Left lung (tissue), 14 donors: ENCODE measurements around the gene ZCCHC12. TPM values are rescaled to one million over a fixed set of nuclear protein-coding genes. Genes with fewer than 3 reads are reported as not detected.

Source experiments
- ATAC-seq: fragments of 200-7000 bp; cut with Tn5 transposase; one replicate; pipeline ENCODE4 v1.9.1; 2020; ENCODE audit warnings: moderate library complexity
- DNase-seq, 4 donors: peaks; one replicate each; pipeline ENCODE4 v3.0.0-alpha.2; 2013 to 2020
- H3K27ac ChIP-seq, 2 donors: fragments of 200-600 bp; sonication (generic) in 1 of 2; one replicate each; pipeline versions ENCODE4 v1.5.0 to v1.8.0; 2020 to 2021
- H3K27me3 ChIP-seq, 2 donors: fragments of 200-600 bp; sonication (generic) in 1 of 2; one replicate each; pipeline versions ENCODE4 v1.5.0 to v1.8.0; 2020 to 2021
- H3K36me3 ChIP-seq, 2 donors: fragments of 200-600 bp; sonication (generic) in 1 of 2; one replicate each; pipeline versions ENCODE4 v1.5.0 to v1.8.0; 2020 to 2021
- H3K4me1 ChIP-seq, 2 donors: fragments of 200-600 bp; one replicate each; pipeline ENCODE4 v1.8.0; 2021
- H3K4me3 ChIP-seq, 2 donors: fragments of 200-600 bp; sonication (generic) in 1 of 2; one replicate each; pipeline versions ENCODE4 v1.5.0 to v1.8.0; 2020 to 2021; ENCODE audit warnings: mild to moderate bottlenecking in 1 of 2
- H3K9me3 ChIP-seq, 2 donors: fragments of 200-600 bp; sonication (generic) in 1 of 2; one replicate each; pipeline versions ENCODE4 v1.5.0 to v1.8.0; 2020 to 2021
- intact Hi-C, 2 donors: fragments of 100-400 bp; cut with DNase I; formaldehyde crosslinking; loops; one replicate each; pipeline versions ENCODE4 v1.11.2 to v1.14.2; 2022
- long read RNA-seq, 12 donors: library from polyadenylated mRNA in 2 of 12; unstranded in 2 of 12; transcript quantifications; one replicate each; pipeline ENCODE4 v2.0.0 and lab custom pipeline, GENCODE V29; 2019 to 2026
- polyA plus RNA-seq, 6 donors: library from polyadenylated mRNA; unstranded; fragments of 120-200 nt; gene quantifications; one replicate each; pipeline ENCODE4 v1.2.1, GENCODE V29; 2013; ENCODE audit not compliant: insufficient read length in 6 of 6
- total RNA-seq, 2 donors: library from RNA; stranded (reverse); fragmentation: NEBNext Ultra II Directional; extraction: Animal tissue kit (Norgen Biotek cat#: 25700); gene quantifications; one replicate each; pipeline ENCODE4 v1.2.1, GENCODE V29; 2021
- TF ChIP-seq, protein P1 (sequence below), 2 donors: fragments of 200-600 bp; sonication (generic) in 1 of 2; IDR thresholded peaks; one replicate each; pipeline versions ENCODE4 v1.5.0 to v1.8.0; 2021; ENCODE audit warnings: antibody characterized with exemption in 2 of 2
- donor health status: DM: no; HTN: yes; CAD: no.
- donor health status: DM: no; HTN: no; CAD: no.

The ZCCHC12 gene
- total RNA-seq: under 1 TPM in 1 of 2 donors, not detected in 1; 0.55 TPM
- polyA plus RNA-seq: under 1 TPM; 0.27 to 0.93 (median 0.48) TPM
- long read RNA-seq, donor 1, partial matches to known transcripts: 0 of 3 reads
- long read RNA-seq, donor 1, other reads (novel, unspliced or antisense): 0 of 3 reads
- long read RNA-seq, donor 2, partial matches to known transcripts: 0 of 1 reads
- long read RNA-seq, donor 2, other reads (novel, unspliced or antisense): 0 of 1 reads
- long read RNA-seq, donor 3: 0 reads
- long read RNA-seq, donor 4: 0 reads
- long read RNA-seq, donor 5: 0 reads
- long read RNA-seq, donor 6, partial matches to known transcripts: 0 of 1 reads
- long read RNA-seq, donor 6, other reads (novel, unspliced or antisense): 0 of 1 reads
- long read RNA-seq, donor 7: 0 reads
- long read RNA-seq, donor 8: 0 reads
- long read RNA-seq, donor 9: 0 reads
- long read RNA-seq, donor 10: 0 reads
- long read RNA-seq, donor 11, transcript ZCCHC12-201 (4 exons, 2,231 nt): major isoform, 66 of 66 reads
- long read RNA-seq, donor 11, partial matches to known transcripts: 0 of 66 reads
- long read RNA-seq, donor 11, other reads (novel, unspliced or antisense): 0 of 66 reads
- long read RNA-seq, donor 12: 0 reads

DNA sequence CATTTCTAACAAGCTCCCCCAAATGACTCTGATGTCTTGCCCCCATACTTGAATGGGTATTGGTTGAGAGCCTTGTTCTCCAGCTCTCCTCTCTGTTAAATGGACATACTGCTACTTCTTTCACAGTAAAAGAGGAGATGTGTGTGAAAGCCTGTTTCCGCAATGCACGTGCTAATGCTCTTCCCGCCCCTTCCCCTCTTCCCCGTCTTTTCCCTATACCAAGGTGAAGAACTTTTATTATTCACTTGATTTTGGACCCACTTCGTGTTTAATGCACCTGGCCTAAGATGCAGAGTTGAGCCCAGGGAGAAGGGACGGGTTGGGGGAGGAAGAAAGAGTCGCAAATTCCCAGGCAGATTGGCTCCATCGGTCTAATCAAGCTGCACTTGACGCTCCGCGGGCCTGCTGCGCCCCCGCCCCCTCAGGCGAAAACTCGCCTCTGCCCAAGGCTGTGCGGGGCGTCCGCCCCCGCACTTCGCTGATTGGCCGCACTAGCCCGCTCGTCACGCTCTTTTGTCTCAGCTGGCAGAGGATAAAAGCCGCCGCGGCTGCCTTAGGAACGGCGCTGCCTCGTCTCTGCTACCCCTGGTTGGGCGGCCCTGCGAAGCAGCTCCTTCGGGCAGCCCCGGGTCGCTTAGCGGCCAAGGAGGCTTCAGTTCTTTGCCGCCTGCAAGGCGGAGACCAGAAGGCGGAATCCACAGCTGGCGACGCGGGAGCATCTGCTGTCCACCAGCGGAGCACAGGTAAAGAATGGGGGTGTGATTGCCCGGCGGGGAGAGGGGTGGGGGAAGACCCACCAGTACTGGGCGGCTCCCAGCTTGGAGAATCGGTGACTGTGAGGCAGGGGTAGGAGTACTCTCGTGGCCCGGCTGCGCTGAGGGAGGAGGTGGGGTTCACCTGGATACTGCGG lies at the start of gene ZCCHC12:
TSS of gene ZCCHC12 (plus strand) at position 562 of the 910 bp plus-strand sequence. CDS start 1,421 bp downstream, outside the sequence.
- ATAC-seq (peak; percentile 79), DNase-seq (peak; percentile 33 to 77 (median 60))
- TF ChIP-seq, protein P1, sequence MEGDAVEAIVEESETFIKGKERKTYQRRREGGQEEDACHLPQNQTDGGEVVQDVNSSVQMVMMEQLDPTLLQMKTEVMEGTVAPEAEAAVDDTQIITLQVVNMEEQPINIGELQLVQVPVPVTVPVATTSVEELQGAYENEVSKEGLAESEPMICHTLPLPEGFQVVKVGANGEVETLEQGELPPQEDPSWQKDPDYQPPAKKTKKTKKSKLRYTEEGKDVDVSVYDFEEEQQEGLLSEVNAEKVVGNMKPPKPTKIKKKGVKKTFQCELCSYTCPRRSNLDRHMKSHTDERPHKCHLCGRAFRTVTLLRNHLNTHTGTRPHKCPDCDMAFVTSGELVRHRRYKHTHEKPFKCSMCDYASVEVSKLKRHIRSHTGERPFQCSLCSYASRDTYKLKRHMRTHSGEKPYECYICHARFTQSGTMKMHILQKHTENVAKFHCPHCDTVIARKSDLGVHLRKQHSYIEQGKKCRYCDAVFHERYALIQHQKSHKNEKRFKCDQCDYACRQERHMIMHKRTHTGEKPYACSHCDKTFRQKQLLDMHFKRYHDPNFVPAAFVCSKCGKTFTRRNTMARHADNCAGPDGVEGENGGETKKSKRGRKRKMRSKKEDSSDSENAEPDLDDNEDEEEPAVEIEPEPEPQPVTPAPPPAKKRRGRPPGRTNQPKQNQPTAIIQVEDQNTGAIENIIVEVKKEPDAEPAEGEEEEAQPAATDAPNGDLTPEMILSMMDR (IDR thresholded peaks at IDR 0.05): no peak
- H3K27ac ChIP-seq: no peak within 1 kb of the TSS
- H3K4me1 ChIP-seq: no peaks in the 10 kb centered on the region
- peak within 1 kb of the TSS in 1 of 2 donors; percentile 17 for H3K4me3 ChIP-seq
- peaks cover 37 to 64% of the 10 kb centered on the region in 2 donors for H3K27me3 ChIP-seq
- H3K36me3 ChIP-seq: no peaks in the 10 kb centered on the region
- intact Hi-C loops: no loop called here
- H3K9me3 ChIP-seq: no peaks in the 10 kb centered on the region

DNA sequence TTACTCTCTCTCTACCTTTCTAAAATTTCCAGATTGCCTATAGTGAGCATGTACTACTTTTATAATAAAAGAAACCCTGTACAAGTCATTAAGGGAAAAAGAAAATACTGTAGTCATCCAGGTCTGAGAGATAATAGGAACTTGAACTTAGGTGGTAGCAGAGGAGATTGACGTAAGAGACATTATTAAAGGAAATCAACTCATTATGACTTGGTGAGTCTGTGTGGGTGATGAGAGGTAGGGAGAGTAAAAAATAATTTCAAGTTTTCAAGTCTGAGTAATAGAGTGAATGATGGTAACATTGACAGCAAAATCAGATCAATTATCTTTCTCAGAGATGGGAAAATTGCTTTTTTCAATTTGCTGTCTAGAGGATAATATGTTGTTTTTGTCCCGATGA lies 44.0 kb upstream of the ZCCHC12 start:
- Histone ChIP-seq H3K27me3 (no peaks in the 10 kb centered on the region), H3K4me3 (no peak overlapping the region), H3K27ac (no peak overlapping the region), H3K36me3 (no peaks in the 10 kb centered on the region), H3K9me3 (no peaks in the 10 kb centered on the region), H3K4me1 (no peaks in the 10 kb centered on the region)
- intact Hi-C loops: no loop called here
- ATAC-seq (no peak), DNase-seq (no peak)
- TF ChIP-seq, protein P1 (IDR thresholded peaks at IDR 0.05): no peak

DNA sequence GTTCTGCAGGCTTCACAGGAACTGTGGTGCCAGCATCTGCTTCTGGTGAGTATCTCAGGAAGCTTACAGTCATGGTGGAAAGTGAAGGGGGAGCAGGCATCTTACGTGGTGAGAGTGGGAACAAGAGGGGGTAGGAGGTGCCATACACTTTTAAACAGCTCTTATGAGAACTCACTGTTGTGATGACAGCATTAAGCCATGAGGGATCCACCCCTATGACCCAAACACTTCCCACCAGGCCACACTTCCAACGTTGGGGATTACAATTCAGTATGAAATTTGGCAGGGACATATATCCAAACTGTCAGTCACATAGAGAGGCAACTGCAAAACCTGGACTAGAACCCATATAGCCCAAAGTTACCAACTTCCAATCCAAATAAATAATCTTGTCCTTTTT lies 43.1 kb upstream of the ZCCHC12 start:
- Histone ChIP-seq H3K36me3 (no peaks in the 10 kb centered on the region), H3K9me3 (no peaks in the 10 kb centered on the region), H3K4me1 (no peaks in the 10 kb centered on the region), H3K27me3 (no peaks in the 10 kb centered on the region), H3K4me3 (no peak overlapping the region), H3K27ac (peak overlapping the region in 1 of 2 donors; percentile 21)
- ATAC-seq (peak; percentile 47), DNase-seq (no peak)
- TF ChIP-seq, protein P1 (IDR thresholded peaks at IDR 0.05): no peak
- intact Hi-C loops: no loop called here

DNA sequence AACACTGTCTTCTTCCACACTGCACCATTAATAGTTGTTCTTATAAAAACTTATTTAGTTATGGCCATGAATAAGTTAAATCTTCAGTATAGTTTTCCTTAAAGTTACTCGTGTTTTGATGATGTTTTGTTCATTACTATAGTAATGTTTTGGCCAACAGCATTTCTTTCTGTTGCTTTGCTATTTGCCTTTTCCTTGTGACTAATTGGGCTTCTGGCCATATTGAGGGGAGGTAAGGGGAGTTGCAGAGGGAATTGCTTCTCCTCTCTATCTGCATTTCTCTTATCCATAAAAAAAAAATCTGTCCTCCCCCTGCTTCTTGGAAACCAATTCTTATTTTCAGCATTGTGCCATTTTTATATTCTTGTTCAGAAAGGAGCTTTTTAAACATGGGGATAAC lies 42.7 kb upstream of the ZCCHC12 start:
- peak in 1 of 4 donors; percentile 42 for DNase-seq
- H3K9me3 ChIP-seq: no peaks in the 10 kb centered on the region
- H3K4me1 ChIP-seq: no peaks in the 10 kb centered on the region
- peak overlapping the region in 1 of 2 donors; percentile 21 for H3K27ac ChIP-seq
- TF ChIP-seq, protein P1 (IDR thresholded peaks at IDR 0.05): no peak
- intact Hi-C loops: no loop called here
- H3K27me3 ChIP-seq: no peaks in the 10 kb centered on the region
- no peak overlapping the region for H3K4me3 ChIP-seq
- no peaks in the 10 kb centered on the region for H3K36me3 ChIP-seq
- ATAC-seq: peak; percentile 17
